IPS-15b (cell line): ENCODE data around the gene NSD2.
"Not testable (repeated sequence)": the region's sequence is repeated elsewhere in the genome, so short reads cannot be mapped to it uniquely, and the experiment has no call there.

Source experiments
- H3K27me3 ChIP-seq: one replicate; pipeline ENCODE4 v1.6.1; 2013; ENCODE audit warnings: low read length; ENCODE audit not compliant: control insufficient read depth, insufficient read depth
- H3K36me3 ChIP-seq: one replicate; pipeline ENCODE4 v1.6.1; 2013; ENCODE audit warnings: low read length; ENCODE audit not compliant: control insufficient read depth, insufficient read depth
- H3K4me1 ChIP-seq: one replicate; pipeline ENCODE4 v1.6.1; 2013; ENCODE audit warnings: mild to moderate bottlenecking, low read length; ENCODE audit not compliant: control insufficient read depth, insufficient read depth
- H3K4me3 ChIP-seq: one replicate; pipeline ENCODE4 v1.5.1; 2013; ENCODE audit warnings: low read depth, low read length
- H3K9ac ChIP-seq: one replicate; pipeline ENCODE4 v1.6.1; 2013; ENCODE audit warnings: low read depth, mild to moderate bottlenecking, low read length
- H3K9me3 ChIP-seq: one replicate; pipeline ENCODE4 v1.6.1; 2013; ENCODE audit warnings: mild to moderate bottlenecking, low read length; ENCODE audit not compliant: control insufficient read depth, insufficient read depth

The NSD2 gene

DNA sequence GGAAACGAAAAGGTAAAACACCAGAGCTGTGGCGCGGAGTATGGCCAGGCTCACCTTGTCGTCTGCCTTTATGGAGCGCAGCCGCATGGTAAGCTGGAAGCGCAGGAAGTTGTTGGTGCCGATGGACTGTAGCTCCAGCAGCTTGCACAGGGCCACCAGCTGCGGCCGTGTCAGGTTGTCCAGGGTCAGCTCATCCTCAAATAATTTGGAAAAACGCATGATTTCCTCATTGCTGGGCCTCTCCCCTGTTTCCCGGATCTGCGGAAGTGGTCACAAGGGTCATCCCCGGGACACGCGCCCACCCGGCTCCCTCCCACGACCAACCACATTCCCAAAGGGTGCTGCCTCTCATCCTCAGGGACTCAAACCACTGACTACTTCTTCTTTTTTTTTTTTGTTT, 38.5 kb upstream of the NSD2 start:
- H3K9ac ChIP-seq, result no peak overlapping the region
- H3K4me1 ChIP-seq, result peaks cover 3% of the 10 kb centered on the region
- H3K27me3 ChIP-seq, result no peaks in the 10 kb centered on the region
- H3K4me3 ChIP-seq, result no peak overlapping the region
- no peaks in the 10 kb centered on the region for H3K9me3 ChIP-seq
- peaks cover 47% of the 10 kb centered on the region for H3K36me3 ChIP-seq

DNA sequence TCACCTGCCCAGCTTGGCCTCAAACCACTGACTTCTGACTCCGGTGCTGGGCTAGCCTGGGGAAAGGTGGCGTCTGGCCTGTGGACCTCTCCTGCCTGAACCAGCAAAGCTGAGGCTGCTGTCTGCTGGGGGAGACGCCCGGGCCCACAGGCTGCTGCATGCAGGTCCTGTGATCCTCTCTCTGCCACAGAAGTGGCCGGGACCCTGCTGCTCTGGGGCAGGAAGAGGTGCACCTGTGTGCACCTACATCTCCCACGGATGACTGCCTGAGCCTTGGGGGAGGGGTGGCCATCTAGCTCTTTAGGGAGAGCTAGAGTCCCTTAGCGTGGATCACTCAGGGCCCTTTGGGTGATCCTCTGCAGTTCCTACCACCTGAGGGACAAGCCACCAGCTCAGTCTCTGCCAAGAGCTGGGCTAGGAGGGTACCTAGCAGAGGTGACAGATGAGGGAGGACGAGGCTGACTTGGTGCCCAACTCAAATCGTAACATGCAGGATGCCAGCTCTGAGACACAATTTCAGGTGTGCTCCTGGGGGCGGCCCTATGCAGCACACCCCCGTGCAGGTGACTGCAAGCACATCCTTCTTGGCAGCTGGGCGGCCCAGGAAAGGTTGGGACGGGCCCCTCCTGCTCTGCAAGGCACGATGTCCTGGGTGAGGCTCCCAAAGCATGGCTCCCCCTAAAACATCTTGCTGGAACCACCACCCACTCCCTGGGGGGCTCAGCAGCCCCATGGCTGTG, 37.7 kb upstream of the NSD2 start:
- Histone ChIP-seq H3K27me3 (no peaks in the 10 kb centered on the region), H3K9me3 (no peaks in the 10 kb centered on the region), H3K4me3 (no peak overlapping the region), H3K4me1 (peaks cover 3% of the 10 kb centered on the region), H3K36me3 (peaks cover 50% of the 10 kb centered on the region), H3K9ac (no peak overlapping the region)

DNA sequence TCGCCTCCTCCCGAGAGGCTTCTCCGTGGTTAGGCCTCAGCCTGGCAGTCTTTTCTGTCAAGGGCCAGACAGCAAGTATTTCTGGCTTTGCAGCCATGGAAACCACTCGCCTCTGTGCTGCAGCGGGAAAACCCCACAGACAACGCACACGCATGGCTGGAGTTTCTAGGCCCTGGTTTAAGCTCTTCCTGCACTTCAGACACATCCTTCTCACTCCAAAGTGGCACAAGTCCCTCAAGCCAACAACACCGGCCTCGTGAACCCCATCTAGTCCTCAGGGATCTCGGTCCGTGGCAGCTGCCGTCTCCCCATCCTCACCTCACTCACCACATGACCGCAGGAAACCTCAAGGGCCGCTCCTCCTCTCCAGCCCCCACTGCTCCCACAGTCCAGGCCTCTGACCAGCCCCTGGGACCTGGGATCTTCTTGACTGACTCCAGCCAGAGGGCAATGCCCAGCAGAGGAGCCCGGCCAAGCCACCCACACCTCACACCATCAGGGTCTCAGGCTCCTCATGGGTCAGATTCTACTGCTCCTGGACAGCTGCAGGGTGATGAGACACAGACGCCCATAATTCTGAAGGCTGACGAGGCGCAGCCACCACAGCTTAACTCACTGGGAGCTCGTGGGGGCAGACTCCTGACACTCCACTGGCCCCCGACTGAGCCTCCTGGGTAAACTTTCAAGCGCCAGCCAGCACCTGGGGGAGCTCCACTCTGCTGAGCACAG, 37.0 kb upstream of the NSD2 start:
- H3K4me3 ChIP-seq, result no peak overlapping the region
- no peak overlapping the region for H3K9ac ChIP-seq
- H3K36me3 ChIP-seq, result peaks cover 54% of the 10 kb centered on the region
- no peaks in the 10 kb centered on the region for H3K27me3 ChIP-seq
- H3K9me3 ChIP-seq, result no peaks in the 10 kb centered on the region
- H3K4me1 ChIP-seq, result peaks cover 3% of the 10 kb centered on the region

GRCh38 chr4:1835836-1836235, 35.4 kb upstream of the NSD2 start:
- H3K4me1 ChIP-seq, H3K27me3 ChIP-seq, H3K9me3 ChIP-seq, H3K4me3 ChIP-seq, H3K9ac ChIP-seq: not testable (repeated sequence)
- peaks cover 44% of the 10 kb centered on the region for H3K36me3 ChIP-seq

GRCh38 chr4:1836650-1837049, 34.5 kb upstream of the NSD2 start:
- Histone ChIP-seq H3K4me3 (no peak overlapping the region), H3K4me1 (no peaks in the 10 kb centered on the region), H3K9ac (no peak overlapping the region), H3K36me3 (peaks cover 42% of the 10 kb centered on the region), H3K9me3 (no peaks in the 10 kb centered on the region), H3K27me3 (no peaks in the 10 kb centered on the region)

DNA sequence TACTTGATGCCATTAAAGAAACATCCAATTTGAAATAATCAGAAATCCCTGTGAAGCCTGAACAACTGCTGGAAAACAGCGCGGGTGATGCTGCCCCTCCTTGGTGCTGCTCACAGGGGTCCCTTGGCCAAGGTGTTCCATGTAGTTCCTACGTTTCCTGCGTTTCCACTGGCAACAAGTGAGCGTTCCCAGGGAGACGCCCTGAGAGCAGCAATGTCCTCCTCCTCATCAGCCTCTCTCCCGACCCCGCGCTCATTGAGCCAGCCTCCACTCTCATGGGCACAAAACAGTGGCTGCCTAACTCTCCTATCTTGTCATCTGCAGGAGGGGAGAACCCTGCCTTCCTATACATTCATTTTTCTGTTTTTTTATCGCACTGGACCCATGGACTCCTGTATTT, 34.1 kb upstream of the NSD2 start:
- H3K4me3 ChIP-seq, result no peak overlapping the region
- no peak overlapping the region for H3K9ac ChIP-seq
- no peaks in the 10 kb centered on the region for H3K4me1 ChIP-seq
- peaks cover 46% of the 10 kb centered on the region for H3K36me3 ChIP-seq
- H3K9me3 ChIP-seq, result no peaks in the 10 kb centered on the region
- no peaks in the 10 kb centered on the region for H3K27me3 ChIP-seq

GRCh38 chr4:1839282-1839681, 31.9 kb upstream of the NSD2 start:
- no peak overlapping the region for H3K9ac ChIP-seq
- H3K4me3 ChIP-seq, result no peak overlapping the region
- no peaks in the 10 kb centered on the region for H3K27me3 ChIP-seq
- H3K36me3 ChIP-seq, result peaks cover 32% of the 10 kb centered on the region
- H3K4me1 ChIP-seq, result no peaks in the 10 kb centered on the region
- H3K9me3 ChIP-seq, result no peaks in the 10 kb centered on the region

DNA sequence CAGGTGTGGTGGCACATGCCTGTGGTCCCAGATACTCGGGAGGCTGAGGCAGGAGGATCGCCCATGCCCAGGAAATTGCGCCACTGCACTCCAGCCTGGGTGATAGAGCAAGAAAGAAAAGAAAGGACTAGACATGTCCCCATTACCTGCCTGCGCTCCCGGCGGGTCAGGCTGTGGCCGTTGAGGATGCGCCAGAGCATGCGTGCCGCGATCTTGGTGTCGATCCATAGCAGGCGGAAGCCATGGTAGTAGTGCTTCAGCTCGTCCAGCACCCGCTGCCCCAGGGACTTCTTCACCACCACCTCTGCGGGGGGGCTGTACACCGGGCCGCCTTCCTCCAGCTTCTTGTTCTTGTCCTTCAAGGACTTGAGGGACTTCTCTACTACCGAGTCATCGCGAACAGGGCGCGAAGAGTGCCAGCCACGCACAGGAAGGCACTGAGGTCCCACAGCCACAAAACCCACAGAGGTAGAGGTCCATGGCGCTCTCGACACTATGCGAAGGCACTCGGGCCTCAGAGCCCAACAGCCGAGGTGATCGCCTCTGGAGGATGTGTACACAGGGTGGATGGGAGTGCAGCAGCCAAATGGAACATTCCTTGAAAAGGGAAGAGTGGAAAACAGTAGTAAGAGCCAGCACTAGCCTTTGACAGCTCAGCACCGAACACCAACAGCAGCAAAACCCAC, 29.8 kb upstream of the NSD2 start:
- no peaks in the 10 kb centered on the region for H3K9me3 ChIP-seq
- no peaks in the 10 kb centered on the region for H3K4me1 ChIP-seq
- H3K9ac ChIP-seq, result no peak overlapping the region
- peaks cover 21% of the 10 kb centered on the region for H3K36me3 ChIP-seq
- H3K27me3 ChIP-seq, result no peaks in the 10 kb centered on the region
- no peak overlapping the region for H3K4me3 ChIP-seq

- Histone ChIP-seq H3K9ac (no peak overlapping the region), H3K36me3 (peaks cover 21% of the 10 kb centered on the region), H3K4me3 (no peak overlapping the region), H3K27me3 (no peaks in the 10 kb centered on the region), H3K4me1 (no peaks in the 10 kb centered on the region), H3K9me3 (no peaks in the 10 kb centered on the region)
These were observed 29.3 kb upstream of the NSD2 start for GRCh38 chr4:1841887-1842210.

DNA sequence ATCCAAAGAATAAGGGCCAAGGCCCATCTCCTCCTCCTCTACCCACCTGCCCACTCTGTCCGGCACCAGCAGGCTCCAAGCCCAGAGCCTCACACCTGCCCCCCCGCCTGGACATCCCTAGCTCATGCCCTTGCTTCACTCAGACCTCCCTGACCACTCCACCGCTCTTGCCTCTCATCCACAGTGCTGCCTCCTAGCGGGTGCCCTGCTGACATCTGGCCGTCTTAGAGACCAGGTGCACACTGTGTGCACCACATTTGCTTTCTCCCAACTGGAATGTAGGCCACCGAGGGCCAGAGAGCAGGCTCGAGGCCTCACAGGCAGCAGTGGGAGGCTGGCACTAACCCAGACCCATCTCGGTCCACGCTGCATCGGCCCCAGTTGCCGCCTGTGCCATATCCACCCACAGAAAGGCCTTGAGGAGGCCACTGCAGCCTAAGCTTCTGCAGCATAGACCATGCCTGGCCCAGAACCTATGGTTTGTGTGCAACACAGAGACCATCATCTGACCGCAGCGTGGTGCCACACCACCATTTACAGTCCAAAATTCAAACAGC, 28.8 kb upstream of the NSD2 start:
- no peak overlapping the region for H3K9ac ChIP-seq
- no peak overlapping the region for H3K4me3 ChIP-seq
- peaks cover 23% of the 10 kb centered on the region for H3K36me3 ChIP-seq

GRCh38 chr4:1842993-1843448, 28.2 kb upstream of the NSD2 start:
- H3K9ac ChIP-seq, result no peak overlapping the region
- H3K9me3 ChIP-seq, result no peaks in the 10 kb centered on the region
- no peaks in the 10 kb centered on the region for H3K27me3 ChIP-seq
- no peaks in the 10 kb centered on the region for H3K4me1 ChIP-seq
- peaks cover 24% of the 10 kb centered on the region for H3K36me3 ChIP-seq
- H3K4me3 ChIP-seq, result no peak overlapping the region

More for the DNA sequence above, 28.8 kb upstream of the NSD2 start:
- H3K4me1 ChIP-seq, result no peaks in the 10 kb centered on the region
- no peaks in the 10 kb centered on the region for H3K27me3 ChIP-seq
- H3K9me3 ChIP-seq, result no peaks in the 10 kb centered on the region
